SK-MEL-5 (cell line): Measurements from ENCODE around the gene UNC13D. TPM values are rescaled to one million over a fixed set of nuclear protein-coding genes. Genes with fewer than 3 reads are reported as not detected.
"Not testable (repeated sequence)": the region's sequence is repeated elsewhere in the genome, so short reads cannot be mapped to it uniquely, and the experiment has no call there.

Experiments used
- DNase-seq: peaks from one replicate; pipeline ENCODE4 v3.0.0-alpha.2; 2016; ENCODE audit warnings: low read depth, low spot score
- in situ Hi-C: cut with HindIII; loops from 2 replicates; pipeline ENCODE4 v1.10.0; 2016; ENCODE audit warnings: low sequenced_read_pairs, high pct_unique_total_duplicates, low pct_unique_long_range_greater_than_20kb
- total RNA-seq: library from RNA; depleted of rRNA; stranded (reverse); fragments of >200 nt; shearing (Covaris generic); gene quantifications from 2 replicates; pipeline ENCODE4 v1.2.3, GENCODE V29; 2014

The UNC13D gene
- total RNA-seq, 1 experiment from 2014 or later, result 1.8 TPM

GRCh38 chr17:75876190-75876937 lies 32.2 kb upstream of the UNC13D start:
- in situ Hi-C loops, result no loop called here

DNA sequence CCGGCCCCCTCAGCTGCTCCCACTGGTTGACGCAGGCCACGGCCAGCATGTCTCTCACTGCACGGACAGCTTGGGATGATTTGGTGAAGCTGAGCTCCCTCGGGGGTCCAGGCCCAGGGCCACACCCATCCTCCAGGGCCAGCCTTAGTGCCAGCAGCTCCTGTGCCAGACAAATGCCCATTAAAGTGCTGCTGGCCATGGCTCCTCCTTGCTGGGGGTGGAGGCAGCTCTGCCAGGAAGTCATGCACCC lies 31.7 kb upstream of the UNC13D start:
- peak; percentile 55 for DNase-seq
- in situ Hi-C loops, result no loop called here

More at GRCh38 chr17:75876190-75876937, 32.2 kb upstream of the UNC13D start:
- DNase-seq, result no peak

DNA sequence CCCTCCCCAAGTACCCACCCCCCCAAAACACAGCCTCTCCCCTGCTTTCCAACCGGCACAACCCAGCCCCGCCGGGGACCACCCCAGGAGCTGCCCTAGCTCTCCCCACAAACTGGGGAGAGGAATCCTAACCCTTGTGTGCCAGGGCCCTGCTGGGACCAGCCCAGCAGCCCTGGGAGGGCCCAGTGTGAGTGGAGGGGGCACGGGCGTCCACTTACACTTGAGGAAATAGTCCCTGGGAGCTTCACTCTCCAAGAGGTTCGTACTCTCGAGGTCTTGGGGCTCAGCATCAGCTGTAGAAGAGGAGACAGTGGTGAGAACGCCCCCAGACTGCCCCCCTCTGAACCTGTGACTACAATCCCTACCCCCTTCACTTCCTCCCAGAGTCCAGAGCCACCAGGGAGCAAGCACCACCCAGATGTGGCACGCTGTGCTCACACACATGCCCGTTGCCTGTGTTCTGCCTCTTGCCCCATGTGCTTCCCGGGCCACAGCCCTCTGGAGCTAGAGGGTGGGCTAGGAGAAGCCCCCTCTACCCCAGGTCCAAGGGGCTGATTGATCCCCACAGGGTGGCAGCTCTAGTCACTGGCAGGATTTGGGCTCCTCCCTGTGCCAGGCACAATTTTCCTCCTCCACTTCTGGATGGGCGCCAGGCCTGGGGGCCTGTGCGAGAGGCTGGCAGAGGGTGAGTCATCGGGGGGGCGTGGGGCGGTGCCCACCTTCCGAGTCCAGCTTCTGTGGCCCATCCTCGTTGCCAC lies 31.2 kb upstream of the UNC13D start:
- DNase-seq, result no peak
- in situ Hi-C loops, result no loop called here

DNA sequence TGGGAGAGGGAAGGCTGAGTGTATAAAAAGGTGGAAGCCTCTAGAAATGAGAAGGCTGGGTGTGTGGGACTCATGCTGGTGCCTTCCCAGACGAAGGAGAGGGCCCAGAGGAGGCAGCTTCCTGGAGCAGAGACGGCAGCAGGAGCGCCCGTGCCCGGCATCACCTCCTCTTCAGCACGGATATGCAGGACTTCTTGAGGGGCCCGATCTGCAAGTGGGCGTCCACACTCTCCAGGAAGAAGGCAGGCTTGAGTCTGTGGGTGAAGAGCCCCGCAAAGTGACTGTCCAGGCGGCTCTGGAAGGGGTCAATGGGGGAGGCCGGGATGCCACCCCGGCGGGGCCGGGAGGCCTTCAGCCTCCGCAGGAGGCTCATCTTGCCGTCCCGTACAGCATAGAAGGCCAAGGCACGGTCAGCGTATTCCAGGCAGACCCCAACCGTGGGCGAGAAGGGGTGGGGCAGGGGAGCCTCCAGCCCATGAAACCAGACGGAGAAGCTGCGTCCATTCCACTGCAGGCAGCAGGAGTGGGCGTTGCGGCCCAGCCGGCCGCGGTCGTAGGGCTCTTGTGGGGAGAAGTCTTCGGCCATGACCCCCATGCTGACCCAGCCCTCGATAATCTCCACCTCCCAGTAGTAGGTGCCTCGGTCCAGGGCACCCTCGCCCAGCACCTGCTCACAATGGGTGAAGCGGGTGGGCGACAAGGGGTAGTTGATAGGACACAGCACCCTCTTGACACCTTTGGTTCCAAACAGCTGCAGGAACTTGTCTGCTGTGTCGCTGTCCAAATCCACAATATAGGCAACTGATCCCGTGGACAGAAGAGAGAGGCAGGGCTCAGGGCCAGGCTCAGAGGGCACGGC lies 30.3 kb upstream of the UNC13D start:
- in situ Hi-C loops, result no loop called here
- DNase-seq, result no peak

- no peak for DNase-seq
- in situ Hi-C loops, result no loop called here
Observed at GRCh38 chr17:75873587-75874322, 29.6 kb upstream of the UNC13D start.

GRCh38 chr17:75872434-75873351 lies 28.5 kb upstream of the UNC13D start:
- in situ Hi-C loops, result no loop called here
- peak; percentile 89 for DNase-seq

- in situ Hi-C loops, DNase-seq: not testable (repeated sequence)
Observed at GRCh38 chr17:75870228-75870627, 26.0 kb upstream of the UNC13D start.

DNA sequence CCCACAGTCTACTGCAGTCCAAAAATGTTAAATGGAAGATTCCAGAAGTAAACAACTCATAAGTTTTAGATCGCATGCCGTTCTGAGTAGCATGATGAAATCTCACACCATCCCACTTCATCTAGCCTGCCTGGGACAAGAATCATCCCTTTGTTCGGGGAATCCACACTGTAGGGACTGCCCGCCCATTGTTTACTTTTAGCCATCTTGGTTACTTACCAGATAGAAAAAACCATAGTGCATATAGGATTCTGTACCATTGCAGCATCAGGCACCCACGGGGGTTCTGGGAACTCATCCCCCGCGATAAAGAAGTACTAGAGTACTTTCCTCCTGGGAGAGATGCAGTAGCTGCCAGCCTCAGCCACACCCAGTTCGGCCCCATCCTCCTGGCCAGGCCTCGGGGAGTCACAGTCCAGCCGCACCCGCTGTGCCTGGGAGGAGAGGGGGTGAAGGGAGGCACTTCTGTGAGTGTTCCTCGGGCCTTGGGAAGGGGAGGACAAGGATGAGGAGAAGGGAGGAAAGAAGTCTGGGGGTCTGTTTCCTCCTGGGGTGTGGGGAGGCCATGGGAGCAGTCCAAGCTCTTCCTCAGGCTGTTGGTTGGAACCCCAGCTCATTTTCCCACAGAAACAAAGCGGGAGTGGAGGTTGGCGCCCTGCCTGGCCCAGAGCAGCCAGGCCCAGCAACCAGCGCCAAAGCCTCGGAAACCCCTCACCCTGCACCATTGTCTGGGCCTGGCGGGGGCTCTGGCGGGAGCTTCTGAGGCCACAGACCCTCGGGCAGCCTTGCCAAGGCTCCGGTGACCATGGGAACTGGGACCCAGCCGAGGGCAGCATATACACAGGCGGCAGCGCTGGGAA lies 25.3 kb upstream of the UNC13D start:
- peak; percentile 91 for DNase-seq
- in situ Hi-C loops, result no loop called here

- DNase-seq, in situ Hi-C loops: not testable (repeated sequence)
Observed at GRCh38 chr17:75868730-75869281, 24.6 kb upstream of the UNC13D start.

- in situ Hi-C loops, DNase-seq: not testable (repeated sequence)
Observed at GRCh38 chr17:75865404-75866188, 21.4 kb upstream of the UNC13D start.

GRCh38 chr17:75864887-75865286 lies 20.7 kb upstream of the UNC13D start:
- DNase-seq, in situ Hi-C loops: not testable (repeated sequence)

GRCh38 chr17:75864448-75864871 lies 20.3 kb upstream of the UNC13D start:
- DNase-seq, result no peak
- in situ Hi-C loops, result no loop called here

GRCh38 chr17:75861927-75862317 lies 17.7 kb upstream of the UNC13D start:
- in situ Hi-C loops, result no loop called here
- no peak for DNase-seq

DNA sequence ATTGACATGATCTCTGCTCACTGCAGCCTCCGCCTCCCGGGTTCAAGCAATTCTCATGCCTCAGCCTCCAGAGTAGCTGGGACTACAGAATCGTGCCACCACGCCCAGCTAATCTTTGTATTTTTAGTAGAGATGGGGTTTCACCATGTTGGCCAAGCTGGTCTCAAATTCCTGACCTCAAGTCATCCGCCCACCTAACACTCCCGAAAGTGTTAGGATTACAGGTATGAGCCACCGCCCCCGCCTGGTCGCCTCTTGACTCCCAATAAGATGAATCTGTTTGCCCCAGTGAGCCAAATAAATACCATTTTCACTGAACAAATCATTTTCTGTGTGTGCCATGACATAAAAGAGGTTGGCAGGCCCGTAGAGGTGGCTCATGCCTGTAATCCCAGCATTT lies 15.2 kb upstream of the UNC13D start:
- DNase-seq, in situ Hi-C loops: not testable (repeated sequence)
